ENCODE data around the gene FAM3C. TPM values are rescaled to one million over a fixed set of nuclear protein-coding genes. Genes with fewer than 3 reads are reported as not detected.

The FAM3C gene
- total RNA-seq, 2 donors from 2014 or later: 46.3 to 57.7 TPM

DNA sequence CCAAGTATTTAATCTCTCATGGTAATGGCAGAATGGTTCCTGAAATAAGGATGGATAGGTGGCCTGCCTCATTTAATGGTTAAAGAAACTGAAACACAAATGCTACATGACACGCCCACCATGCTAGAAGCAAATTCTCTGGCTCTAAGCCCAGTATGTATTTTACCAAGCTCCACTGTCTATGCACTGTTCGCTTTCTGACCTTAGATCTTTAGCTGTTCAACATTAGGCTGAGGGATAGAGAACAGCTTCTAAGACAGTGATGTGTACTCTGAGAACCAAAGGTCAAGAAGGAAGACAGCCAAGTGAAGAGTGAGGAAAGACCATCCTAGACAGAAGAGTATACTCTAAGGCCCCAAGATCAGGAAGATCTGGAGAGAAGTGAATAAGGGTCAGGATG lies 26.6 kb downstream of the FAM3C start:
- no peak overlapping the region for H3K9ac ChIP-seq (ENCODE audit: low read depth in 2 of 2, low read length in 2 of 2)
- no peaks in the 10 kb centered on the region for H3K4me1 ChIP-seq
- no peaks in the 10 kb centered on the region for H3K27me3 ChIP-seq
- H3K27ac ChIP-seq: no peak overlapping the region
- H3K4me3 ChIP-seq: no peak overlapping the region
- H3K9me3 ChIP-seq: no peaks in the 10 kb centered on the region
- H3K36me3 ChIP-seq: no peaks in the 10 kb centered on the region
- TF ChIP-seq, protein P1, sequence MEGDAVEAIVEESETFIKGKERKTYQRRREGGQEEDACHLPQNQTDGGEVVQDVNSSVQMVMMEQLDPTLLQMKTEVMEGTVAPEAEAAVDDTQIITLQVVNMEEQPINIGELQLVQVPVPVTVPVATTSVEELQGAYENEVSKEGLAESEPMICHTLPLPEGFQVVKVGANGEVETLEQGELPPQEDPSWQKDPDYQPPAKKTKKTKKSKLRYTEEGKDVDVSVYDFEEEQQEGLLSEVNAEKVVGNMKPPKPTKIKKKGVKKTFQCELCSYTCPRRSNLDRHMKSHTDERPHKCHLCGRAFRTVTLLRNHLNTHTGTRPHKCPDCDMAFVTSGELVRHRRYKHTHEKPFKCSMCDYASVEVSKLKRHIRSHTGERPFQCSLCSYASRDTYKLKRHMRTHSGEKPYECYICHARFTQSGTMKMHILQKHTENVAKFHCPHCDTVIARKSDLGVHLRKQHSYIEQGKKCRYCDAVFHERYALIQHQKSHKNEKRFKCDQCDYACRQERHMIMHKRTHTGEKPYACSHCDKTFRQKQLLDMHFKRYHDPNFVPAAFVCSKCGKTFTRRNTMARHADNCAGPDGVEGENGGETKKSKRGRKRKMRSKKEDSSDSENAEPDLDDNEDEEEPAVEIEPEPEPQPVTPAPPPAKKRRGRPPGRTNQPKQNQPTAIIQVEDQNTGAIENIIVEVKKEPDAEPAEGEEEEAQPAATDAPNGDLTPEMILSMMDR (IDR thresholded peaks at IDR 0.05): no peak
- peak; percentile 27 for DNase-seq
- intact Hi-C loops (cut with DNase I): loop anchor here (5.0 kb wide), 1 partner anchor 623 kb away; no protein-coding TSS in a partner anchor

DNA sequence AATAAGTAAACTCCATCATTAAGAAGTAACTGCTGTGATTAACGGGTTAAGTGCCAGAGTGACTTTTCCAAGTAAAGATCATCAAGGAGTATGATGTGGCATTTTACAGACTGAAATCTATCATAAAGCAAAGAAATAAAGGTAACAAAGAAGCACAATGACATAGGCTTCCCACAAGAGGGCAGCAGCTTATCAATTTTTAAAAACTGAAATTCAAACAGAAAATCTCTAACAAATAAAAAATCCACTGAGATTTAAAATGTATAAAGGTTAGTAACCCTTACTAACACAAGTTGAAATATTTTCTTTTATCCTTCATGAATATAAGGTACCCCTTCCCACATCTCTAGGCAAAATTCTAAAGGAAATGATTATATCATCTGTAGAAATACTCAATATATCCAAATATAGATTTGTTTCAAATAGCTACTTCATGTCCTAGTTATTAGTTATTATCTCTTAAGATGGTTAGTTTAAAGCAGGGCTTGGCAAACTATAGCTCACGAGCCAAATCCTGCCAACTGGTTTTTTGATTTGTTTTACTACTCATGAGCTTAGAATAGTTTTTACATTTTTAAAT lies 29.2 kb downstream of the FAM3C start:
- no peaks in the 10 kb centered on the region for H3K36me3 ChIP-seq
- H3K4me1 ChIP-seq: no peaks in the 10 kb centered on the region
- H3K4me3 ChIP-seq: no peak overlapping the region
- intact Hi-C loops (cut with DNase I): loop anchor here (2.0 to 5.0 kb wide), 2 partner anchors 180 to 625 kb away; no protein-coding TSS in a partner anchor
- DNase-seq: no peak
- no peaks in the 10 kb centered on the region for H3K27me3 ChIP-seq
- H3K9ac ChIP-seq (ENCODE audit: low read depth in 2 of 2, low read length in 2 of 2): no peak overlapping the region
- TF ChIP-seq, protein P1 (IDR thresholded peaks at IDR 0.05): peak; percentile 63
- H3K27ac ChIP-seq: no peak overlapping the region
- H3K9me3 ChIP-seq: no peaks in the 10 kb centered on the region

DNA sequence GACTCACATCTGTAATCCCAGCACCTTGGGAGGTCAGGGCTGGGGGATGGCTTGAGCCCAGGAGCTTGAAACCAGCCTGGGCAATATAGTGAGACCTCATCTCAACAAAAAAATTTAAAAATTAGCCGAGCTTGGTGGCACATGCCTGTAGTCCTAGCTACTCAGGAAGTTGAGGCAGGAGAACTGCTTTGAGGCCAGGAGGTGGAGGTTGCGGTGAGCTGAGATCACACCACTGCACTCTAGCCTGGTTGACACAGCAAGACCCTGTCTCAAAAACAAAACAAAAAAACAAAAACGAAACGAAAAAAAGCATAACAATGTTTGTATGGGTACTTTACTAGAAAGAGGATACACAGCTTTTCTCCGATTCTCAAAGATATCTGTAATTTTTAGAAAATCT lies 35.5 kb downstream of the FAM3C start:
- no peaks in the 10 kb centered on the region for H3K27me3 ChIP-seq
- no peak for DNase-seq
- H3K4me1 ChIP-seq: no peaks in the 10 kb centered on the region
- H3K4me3 ChIP-seq: no peak overlapping the region
- intact Hi-C loops (cut with DNase I): no loop called here
- no peaks in the 10 kb centered on the region for H3K36me3 ChIP-seq
- no peaks in the 10 kb centered on the region for H3K9me3 ChIP-seq
- no peak overlapping the region for H3K27ac ChIP-seq
- H3K9ac ChIP-seq (ENCODE audit: low read depth in 2 of 2, low read length in 2 of 2): no peak overlapping the region
- TF ChIP-seq, protein P1 (IDR thresholded peaks at IDR 0.05): no peak

DNA sequence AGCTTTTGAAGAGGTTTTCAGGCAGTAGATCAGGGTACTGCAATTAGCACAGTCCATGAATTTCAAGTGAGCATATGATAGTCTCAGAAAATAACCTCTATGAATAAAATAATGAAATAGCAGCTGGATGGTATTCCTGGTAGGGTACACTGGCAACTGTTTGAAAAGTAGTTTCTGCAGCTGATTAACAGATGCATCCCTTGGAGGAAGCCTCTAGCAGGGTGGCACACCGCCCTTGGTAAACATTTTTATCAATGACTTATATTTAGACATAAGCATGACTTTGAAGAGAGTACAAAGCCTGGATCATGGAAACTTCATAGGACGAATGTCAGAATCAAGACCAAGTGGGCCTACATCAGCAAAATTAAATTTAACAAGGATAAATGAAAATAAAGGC lies 40.5 kb downstream of the FAM3C start:
- Histone ChIP-seq H3K4me1 (no peaks in the 10 kb centered on the region), H3K4me3 (no peak overlapping the region), H3K27me3 (no peaks in the 10 kb centered on the region), H3K9me3 (no peaks in the 10 kb centered on the region), H3K36me3 (no peaks in the 10 kb centered on the region), H3K9ac (ENCODE audit: low read depth in 2 of 2, low read length in 2 of 2) (no peak overlapping the region), H3K27ac (no peak overlapping the region)
- intact Hi-C loops (cut with DNase I): no loop called here
- no peak for DNase-seq
- TF ChIP-seq, protein P1 (IDR thresholded peaks at IDR 0.05): no peak

DNA sequence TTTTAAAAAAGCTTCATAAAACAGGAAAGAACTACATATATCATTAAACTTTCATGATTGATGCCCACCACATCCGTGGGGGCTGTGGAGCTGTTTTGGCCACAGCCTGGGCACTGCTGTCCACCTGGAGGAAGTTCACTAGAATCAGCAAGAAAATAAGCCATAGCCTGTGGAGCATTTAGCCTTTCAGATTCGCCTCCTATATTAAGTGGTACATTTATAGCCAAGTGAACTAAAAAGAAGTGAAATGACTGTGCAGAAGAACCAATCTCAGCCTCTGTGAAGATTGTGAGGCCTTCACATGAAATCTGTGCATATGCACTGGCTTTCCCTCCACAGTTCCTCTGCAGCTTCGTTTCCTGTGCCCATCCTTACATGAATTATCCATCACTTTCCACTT lies 43.8 kb downstream of the FAM3C start:
- Histone ChIP-seq H3K4me1 (no peaks in the 10 kb centered on the region), H3K27ac (no peak overlapping the region), H3K27me3 (no peaks in the 10 kb centered on the region), H3K4me3 (no peak overlapping the region), H3K36me3 (no peaks in the 10 kb centered on the region), H3K9ac (ENCODE audit: low read depth in 2 of 2, low read length in 2 of 2) (no peak overlapping the region), H3K9me3 (no peaks in the 10 kb centered on the region)
- TF ChIP-seq, protein P1 (IDR thresholded peaks at IDR 0.05): no peak
- intact Hi-C loops (cut with DNase I): no loop called here
- DNase-seq: no peak
